SH-SY5Y (cell line): Measurements from ENCODE around the gene PTPRM.

Source experiments
- GATA2 ChIP-seq: IDR thresholded peaks from 2 replicates; pipeline ENCODE4 v1.6.1; 2011; ENCODE audit warnings: mild to moderate bottlenecking, low read depth, low read length
- GATA3 ChIP-seq: IDR thresholded peaks from 2 replicates; pipeline ENCODE4 v1.6.1; 2011; ENCODE audit warnings: low read depth, mild to moderate bottlenecking, low read length, moderate library complexity

PTPRM gene

DNA sequence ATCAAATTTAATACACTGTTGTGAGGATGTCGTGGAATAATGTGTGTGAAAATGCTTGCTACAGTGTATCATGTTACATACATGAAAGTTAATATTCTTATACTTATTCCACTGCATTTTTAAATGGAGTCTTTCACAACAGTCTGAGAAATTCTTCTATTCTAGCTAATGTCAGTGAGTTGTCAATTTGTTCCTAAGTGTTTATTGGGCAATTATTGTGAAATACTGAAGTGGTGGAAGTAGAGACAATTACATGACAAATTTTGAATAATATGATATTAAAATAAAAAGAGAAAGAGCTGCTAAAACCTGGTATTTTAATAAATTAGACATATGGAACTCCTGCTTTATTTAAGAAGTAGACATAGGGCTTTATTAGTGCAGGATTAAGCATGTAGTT, 176.1 kb downstream of the PTPRM start:
- TF ChIP-seq GATA2 (no peak), GATA3 (no peak)

DNA sequence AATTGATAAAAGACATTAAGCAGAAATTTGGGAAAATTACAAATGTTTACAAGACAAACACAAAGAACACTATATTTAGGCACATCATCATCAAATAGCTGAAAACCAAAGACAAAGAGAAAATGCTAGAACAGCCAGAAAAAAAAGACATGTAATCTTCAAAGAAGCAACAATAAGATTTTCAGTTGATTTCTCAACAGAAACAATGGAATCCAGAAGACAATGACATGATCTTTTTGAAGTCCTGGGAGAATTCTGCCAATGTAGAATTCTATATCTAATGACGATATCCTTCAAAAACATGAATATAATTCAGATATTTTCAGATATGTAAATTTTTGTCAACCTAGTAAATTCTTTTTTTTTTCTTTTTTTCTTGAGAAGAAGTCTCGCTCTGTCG, 179.0 kb downstream of the PTPRM start:
- TF ChIP-seq GATA2 (no peak), GATA3 (no peak)

DNA sequence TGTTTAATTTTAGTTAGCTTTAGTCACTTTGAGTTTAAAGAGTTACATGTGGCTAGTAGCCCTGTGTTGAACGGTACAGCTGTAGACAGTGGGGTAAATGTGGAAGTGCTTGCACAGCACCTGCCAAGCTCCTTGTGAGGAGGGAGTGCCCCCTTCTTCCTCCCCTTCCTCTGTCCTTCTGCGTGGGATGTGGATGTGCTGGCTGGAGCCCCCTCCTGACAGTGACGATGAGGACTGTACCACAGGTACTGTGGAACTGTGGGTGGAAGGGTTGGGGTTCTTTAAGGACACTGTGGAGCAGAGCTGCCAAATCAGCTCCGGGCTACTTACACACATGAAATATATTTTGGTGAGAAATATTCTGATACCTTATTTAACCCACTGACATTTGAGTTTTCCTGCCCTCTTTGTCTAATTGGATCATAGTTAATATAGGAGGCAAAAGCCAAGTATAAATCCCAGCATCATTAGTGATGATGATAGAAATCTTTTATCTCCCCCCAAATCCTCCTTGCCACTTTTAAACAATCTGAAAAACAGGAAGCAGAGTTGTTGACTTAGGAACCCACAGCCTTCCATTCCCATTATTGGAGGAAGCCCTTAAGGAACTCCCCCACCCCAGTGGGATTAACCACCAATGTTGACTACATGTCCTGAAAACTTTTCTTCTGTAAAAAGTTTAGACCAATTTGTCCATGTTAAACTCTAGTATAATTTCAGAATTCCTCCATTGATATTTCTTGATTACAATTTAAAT, 181.3 kb downstream of the PTPRM start:
- TF ChIP-seq GATA3, result no peak
- TF ChIP-seq GATA2, result no peak

DNA sequence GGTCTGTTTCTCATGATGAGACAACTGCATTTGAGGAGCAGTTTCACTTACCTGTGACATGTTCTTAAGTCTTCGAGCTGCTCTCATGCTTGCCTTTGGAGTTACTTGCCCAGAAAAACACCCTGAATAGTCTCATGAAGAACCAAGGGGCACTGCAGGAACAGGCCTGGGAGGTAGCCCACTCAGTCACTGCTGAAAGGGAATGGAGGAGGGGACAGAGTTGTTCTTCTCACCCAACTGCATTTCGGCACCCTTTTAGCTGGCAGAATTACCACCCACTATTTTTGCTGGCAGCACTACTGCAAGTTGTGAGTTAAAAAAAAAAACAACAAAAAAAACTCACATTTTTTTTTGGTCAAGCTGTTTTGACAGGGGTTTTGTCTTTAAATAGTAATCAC, 181.9 kb downstream of the PTPRM start:
- TF ChIP-seq GATA3, result no peak
- TF ChIP-seq GATA2, result no peak

DNA sequence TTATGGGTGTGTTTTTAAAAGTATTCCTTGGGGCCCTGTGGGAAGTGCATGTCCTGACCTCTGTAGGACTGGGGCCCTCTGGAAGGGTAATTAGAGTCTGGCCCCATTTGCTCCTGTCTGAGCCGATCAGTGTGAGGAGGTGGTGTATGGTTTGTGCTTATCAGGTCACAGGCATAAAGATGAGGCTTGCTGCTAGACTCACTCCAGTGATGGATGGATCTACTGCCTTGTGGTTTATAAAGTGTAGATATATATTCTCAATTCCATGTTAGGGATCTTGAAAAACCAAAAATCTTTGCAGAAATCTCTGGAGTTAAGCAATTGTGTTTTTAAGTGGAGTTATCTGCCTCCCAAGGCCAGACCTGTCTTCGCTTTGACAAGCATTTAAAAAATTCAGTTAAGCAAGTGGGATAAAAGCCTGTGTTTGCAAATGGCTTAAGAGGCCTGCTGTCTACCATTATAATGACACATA, 182.4 kb downstream of the PTPRM start:
- no peak for TF ChIP-seq GATA2
- no peak for TF ChIP-seq GATA3

DNA sequence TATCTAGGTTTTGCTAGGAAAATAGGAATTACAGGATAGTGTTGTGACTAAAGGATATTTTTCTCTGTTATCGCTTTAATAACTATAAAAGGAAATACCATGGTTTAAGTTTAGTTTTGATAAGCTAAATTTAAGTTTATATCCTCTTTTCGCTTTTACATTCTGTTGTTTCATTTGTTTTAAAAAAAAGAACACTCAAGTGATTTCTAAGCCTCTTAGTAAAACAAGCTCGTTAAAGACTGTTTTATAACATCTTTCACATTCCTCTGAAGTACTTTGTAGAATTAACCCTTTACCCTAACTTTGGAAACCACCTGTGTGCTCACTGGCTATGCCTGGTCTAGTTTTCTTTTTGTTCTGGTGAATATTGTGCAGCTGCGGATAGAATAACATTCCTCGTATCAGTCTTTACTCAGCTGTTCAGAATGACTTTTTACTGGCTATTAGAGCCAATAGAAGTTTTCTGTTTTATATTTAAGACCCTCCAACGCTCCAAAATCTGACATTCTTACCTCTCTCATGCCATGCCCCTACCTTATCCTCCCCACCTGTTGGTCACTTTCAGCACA, 183.1 kb downstream of the PTPRM start:
- TF ChIP-seq GATA2 (no peak), GATA3 (no peak)

DNA sequence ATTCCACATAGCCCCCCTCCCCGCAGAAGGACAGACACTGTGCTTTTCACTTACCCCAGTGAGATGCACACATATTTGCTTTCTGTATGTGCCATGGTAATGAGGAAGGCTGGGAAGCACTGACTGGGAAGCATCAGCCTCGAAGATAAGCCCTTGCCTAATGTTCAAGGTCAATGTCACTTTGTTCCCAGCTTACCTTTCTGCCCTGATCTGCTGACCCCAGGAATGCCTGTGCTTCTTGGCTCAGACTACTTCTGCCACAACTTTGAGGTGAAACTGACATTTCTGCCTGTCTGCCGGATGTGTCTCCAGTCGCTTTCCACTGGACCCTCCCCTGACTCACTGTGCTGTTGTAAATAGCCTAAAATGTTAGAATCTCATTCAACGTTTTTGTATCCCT, 183.8 kb downstream of the PTPRM start:
- TF ChIP-seq GATA2 (no peak), GATA3 (no peak)

DNA sequence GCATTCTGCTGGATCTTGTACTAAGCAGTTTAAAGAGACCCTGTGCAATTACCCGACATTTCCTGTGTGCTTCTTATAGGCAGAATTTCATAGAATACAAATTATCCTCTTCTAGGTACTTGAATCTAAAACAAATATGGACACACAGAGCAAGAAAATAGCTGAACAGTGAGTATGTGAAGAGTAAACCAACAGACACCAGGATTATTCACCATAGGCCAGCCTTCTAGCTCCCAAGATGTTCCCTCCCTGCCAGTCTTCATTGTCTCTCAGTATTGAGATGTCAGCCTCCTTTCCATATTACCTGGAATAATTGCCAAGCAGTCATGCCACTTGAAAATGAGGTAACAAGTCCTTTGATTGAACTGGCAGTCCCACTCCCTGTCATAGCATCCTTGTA, 187.1 kb downstream of the PTPRM start:
- TF ChIP-seq GATA2 (no peak), GATA3 (no peak)

DNA sequence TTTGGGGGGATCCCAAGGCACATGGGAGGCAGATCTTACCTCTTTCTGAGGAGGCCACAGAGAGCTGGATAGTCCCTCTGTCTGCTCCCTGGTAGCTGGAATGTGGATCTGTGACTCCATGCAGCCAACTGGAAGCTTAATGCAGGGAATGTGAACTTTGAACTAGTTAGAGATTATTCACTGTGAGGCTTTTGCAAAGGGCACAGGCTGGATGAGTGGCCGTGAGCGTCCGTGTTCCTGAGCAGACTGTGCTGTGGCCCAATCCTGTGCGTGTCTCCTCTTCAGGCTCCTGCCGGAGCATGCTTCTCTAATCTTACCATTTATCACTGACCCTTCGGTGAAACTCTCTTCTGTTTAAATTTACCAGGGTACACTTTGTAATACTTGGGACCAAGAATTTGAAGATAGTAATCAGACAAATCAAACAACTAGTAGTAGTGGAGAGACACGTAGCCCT, 187.6 kb downstream of the PTPRM start:
- no peak for TF ChIP-seq GATA3
- TF ChIP-seq GATA2, result no peak

DNA sequence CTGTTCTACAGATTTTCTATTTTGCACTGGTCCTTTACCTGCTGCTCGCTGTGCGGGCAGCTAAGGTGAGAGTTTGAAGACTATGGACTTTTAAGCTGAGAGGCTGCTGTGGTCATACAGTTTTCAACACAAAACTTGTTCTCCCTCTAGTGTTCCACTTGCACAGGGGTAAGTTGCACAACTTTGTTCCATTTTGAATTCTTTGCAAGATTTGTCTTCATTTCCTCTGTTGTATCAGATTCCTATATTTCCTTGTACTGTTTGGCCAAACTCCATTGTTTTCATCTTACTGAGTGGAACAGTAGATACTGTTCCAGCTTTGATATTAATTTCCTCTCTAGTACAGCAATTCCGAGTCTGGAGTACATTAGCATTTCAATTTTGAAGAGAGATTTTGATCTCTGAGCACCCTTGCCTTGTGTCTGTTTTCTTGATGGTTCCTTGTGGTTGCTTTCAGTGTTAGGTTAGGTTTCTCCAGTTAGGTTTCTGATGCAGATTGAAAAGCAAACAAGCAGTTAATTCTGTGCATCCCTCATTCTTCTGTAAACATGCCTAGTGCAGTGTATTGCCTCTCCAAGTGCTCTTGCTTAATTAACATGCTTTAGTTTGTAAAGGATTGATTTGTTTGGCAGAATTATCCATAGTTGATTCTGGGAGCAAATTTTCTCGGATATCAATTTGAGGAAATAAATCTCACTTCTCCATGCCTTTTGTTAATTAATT, 188.8 kb downstream of the PTPRM start:
- no peak for TF ChIP-seq GATA3
- TF ChIP-seq GATA2, result no peak

DNA sequence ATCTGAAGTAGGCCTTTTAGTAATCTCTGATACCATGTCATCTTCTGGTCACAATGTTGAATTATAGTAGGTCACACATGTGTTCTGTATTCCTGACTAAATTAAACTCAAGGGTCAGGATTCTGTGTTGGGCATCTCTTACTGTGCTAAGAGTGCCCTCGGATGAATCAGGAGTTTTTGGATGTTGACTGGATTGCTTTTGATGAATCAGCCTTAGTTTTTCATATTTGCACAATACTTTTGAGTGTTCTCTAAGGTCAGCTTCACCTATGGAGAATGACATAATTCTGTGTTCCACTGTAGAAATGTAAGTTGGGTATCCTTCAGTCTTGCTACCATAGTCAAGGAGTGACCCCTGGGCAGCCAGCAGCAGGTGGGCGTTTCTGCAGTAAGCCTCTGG, 190.1 kb downstream of the PTPRM start:
- TF ChIP-seq GATA3, result no peak
- TF ChIP-seq GATA2, result no peak

DNA sequence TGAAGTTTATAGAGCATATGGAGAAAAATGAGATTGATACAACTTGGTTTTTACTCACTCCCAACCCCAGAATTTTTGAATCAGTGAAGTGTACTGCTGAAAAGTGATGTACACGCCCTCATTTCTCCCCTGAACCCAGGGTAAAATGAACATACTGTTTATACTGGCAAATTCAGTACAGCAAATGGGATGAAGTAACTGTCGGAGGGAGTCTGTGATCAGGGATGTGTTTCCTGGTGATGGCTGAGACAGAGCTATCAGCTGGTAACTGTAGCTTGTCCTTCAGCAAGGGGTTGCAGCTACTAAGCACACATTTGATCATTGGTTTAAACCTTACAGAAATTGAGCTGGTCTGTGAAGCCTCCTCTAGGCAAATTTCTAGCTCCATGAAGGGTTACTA, 191.6 kb downstream of the PTPRM start:
- TF ChIP-seq GATA3 (no peak), GATA2 (no peak)

DNA sequence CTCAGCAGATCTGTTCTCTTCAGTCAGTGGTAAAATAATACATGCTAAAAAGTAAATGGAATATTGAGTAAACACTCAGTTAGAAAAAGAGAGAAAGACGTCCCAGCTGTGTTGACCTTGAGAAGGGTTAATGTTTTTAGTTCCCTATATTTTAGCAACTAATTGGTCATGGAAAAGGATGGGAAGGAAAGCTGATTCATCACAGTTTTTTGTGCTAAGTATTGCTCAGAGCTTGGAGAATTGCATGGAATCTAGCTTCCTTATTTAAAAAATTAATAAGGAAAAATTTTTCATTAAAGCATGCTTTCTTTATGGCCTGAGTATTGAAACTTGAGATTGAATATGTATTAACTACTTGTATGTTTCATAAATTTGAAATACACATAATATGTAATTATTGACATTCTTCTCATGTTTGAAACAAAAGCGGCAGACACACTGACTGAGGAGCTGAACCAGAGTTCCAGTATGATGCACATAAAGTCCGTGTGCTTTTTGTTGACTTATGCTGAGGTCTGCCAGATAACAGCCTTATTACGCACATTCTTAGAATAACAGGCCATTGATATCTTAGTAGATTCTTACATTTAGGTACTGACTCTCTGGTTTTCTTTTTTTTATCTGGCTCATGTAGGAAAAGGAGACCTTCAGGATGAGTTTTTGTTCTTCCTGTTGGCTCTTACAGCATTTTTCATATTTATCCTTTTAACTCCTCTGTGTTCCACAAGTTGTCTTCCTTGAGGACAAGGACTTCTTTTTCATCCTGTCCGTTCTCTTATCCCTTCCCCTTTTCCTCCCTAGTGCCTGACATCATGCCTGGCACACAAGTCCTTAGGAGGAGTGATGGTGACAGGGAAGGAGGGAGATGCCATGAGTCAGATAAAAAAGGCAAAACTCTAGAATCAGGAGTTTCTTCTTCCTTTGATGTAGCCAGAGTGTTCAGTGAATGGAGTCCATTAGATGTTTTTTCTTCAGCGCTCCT, 194.1 kb downstream of the PTPRM start:
- TF ChIP-seq GATA2 (no peak), GATA3 (no peak)

DNA sequence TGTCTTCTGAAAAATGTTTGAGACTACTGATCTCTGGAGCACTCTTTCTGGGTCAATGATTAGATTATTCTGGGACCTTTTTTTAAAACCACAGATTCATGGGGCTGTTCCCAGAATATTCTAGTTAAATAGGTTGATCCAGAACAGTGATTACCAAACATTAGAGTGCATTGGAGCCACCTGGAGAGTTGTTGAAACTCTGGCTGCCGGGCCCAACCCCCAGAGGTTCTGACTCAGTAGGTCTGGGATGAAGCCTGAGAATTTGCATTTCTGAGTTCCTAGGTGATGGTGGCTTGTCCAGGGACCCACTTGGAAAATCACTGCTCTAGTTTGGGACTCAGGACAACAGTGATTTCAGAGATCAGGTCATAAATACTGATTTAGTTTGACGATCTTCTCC, 197.3 kb downstream of the PTPRM start:
- TF ChIP-seq GATA2 (no peak), GATA3 (no peak)

DNA sequence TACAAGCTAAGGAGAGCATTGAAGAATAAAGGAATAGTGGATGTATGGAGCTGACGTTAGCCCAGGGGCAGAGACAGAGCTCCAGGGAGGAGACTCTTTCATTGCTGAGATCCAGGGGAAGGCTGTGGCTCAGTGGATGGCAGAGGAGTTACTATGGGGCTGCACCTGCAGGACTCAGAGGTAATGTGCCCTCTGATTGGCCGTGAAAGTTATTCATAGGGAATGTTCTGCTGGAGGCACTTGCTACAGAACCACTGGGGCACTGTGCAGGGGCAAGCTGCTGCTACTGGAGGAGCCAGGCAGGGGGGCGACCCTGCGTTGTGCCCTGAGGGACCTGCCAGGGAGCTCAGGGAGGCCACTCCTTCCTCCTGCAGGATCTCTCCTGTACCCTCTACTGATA, 199.2 kb downstream of the PTPRM start:
- TF ChIP-seq GATA3 (no peak), GATA2 (0 out of 2 replicates have a peak, but pooled peaks have one; percentile 1)
